OCI-LY7 (cell line): ENCODE results near the gene AMZ1. TPM values are rescaled to one million over a fixed set of nuclear protein-coding genes. Genes with fewer than 3 reads are reported as not detected.
"Not testable (repeated sequence)": the region's sequence is repeated elsewhere in the genome, so short reads cannot be mapped to it uniquely, and the experiment has no call there.

ENCODE experiments used
- BruUV-seq: library from RNA; stranded (reverse); fragments of 400-500 nt; replicated peaks from 2 replicates; lab custom pipeline; 2021; lab: Mats Ljungman, UMichigan
- CTCF ChIA-PET: fragments of 300-600 bp; sonication (Branson Sonifier 250); formaldehyde crosslinking; loops from one replicate; lab custom pipeline; 2022; ENCODE audit warnings: antibody characterized with exemption; ENCODE audit not compliant: unreplicated experiment; lab: Charles Lee
- POLR2A ChIA-PET: fragments of 300-600 bp; sonication (Branson Sonifier 250); formaldehyde crosslinking; loops from one replicate; lab custom pipeline; 2022; ENCODE audit warnings: antibody characterized with exemption; lab: Charles Lee
- DNase-seq: peaks from one replicate; pipeline ENCODE4 v3.0.0-alpha.2; 2015; ENCODE audit warnings: low spot score
- H2AFZ ChIP-seq: fragments of 200-600 bp; sonication (generic), shearing (Covaris generic); 2 replicates; pipeline ENCODE4 v1.6.1; 2014; ENCODE audit warnings: mild to moderate bottlenecking, antibody characterized with exemption, low read length, moderate library complexity
- H3K27ac ChIP-seq: fragments of 200-600 bp; sonication (generic); 2 replicates; pipeline ENCODE4 v1.5.1; 2014; ENCODE audit warnings: mixed run types, low read depth, mild to moderate bottlenecking, moderate library complexity, low read length, inconsistent platforms; ENCODE audit not compliant: poor library complexity, severe bottlenecking
- H3K36me3 ChIP-seq: fragments of 200-600 bp; sonication (generic); 2 replicates; pipeline ENCODE4 v1.6.1; 2014; ENCODE audit warnings: mild to moderate bottlenecking, antibody characterized with exemption, low read length, moderate library complexity, mixed read lengths; ENCODE audit not compliant: insufficient read depth
- H3K4me1 ChIP-seq: fragments of 200-600 bp; sonication (generic); 2 replicates; pipeline ENCODE4 v1.5.1; 2014; ENCODE audit warnings: mild to moderate bottlenecking, low read length; ENCODE audit not compliant: insufficient read depth, poor library complexity, severe bottlenecking
- H3K4me2 ChIP-seq: fragments of 200-600 bp; sonication (generic); 2 replicates; pipeline ENCODE4 v1.6.1; 2014; ENCODE audit warnings: mild to moderate bottlenecking, low read length
- H3K4me3 ChIP-seq: fragments of 200-600 bp; sonication (generic); 2 replicates; pipeline ENCODE4 v1.5.1; 2014; ENCODE audit warnings: mild to moderate bottlenecking, low read depth, low read length; ENCODE audit not compliant: poor library complexity, severe bottlenecking
- H3K79me2 ChIP-seq: fragments of 200-600 bp; sonication (generic); 2 replicates; pipeline ENCODE4 v1.6.1; 2016; ENCODE audit warnings: low read depth, mild to moderate bottlenecking, low read length, moderate library complexity, mixed read lengths; ENCODE audit not compliant: insufficient read depth
- H3K9me2 ChIP-seq: fragments of 200-600 bp; sonication (generic); 2 replicates; pipeline ENCODE4 v1.6.1; 2016; ENCODE audit warnings: mild to moderate bottlenecking, low read length, mixed read lengths; ENCODE audit not compliant: insufficient read depth
- H3K9me3 ChIP-seq: fragments of 200-600 bp; sonication (generic); 2 replicates; pipeline ENCODE4 v1.6.1; 2014; ENCODE audit warnings: mild to moderate bottlenecking, mixed run types, low read length, mixed read lengths
- H4K20me1 ChIP-seq: fragments of 200-600 bp; sonication (generic); 2 replicates; pipeline ENCODE4 v1.6.1; 2014; ENCODE audit warnings: mild to moderate bottlenecking, antibody characterized with exemption, low read length, moderate library complexity, mixed read lengths; ENCODE audit not compliant: insufficient read depth
- EZH2phosphoT487 ChIP-seq: fragments of 200-600 bp; sonication (generic); IDR thresholded peaks from 2 replicates; pipeline ENCODE4 v1.6.1; 2018; ENCODE audit warnings: low read depth, borderline replicate concordance, mild to moderate bottlenecking, mixed run types, antibody characterized with exemption, low read length, moderate library complexity, mixed read lengths
- intact Hi-C: fragments of 100-400 bp; cut with micrococcal nuclease; formaldehyde crosslinking; loops from one replicate; pipeline ENCODE4 v1.10.0; 2022; ENCODE audit not compliant: unreplicated experiment
- total RNA-seq, 2 experiments: library from RNA; depleted of rRNA in 1 of 2; stranded (reverse); fragments of >200 nt in 1 of 2; shearing (Covaris generic) in 1 of 2; gene quantifications; 2 replicates each; pipeline ENCODE4 v1.2.3, GENCODE V29; 2014 to 2022
- TF ChIP-seq, protein P1 (sequence below): fragments of 200-600 bp; sonication (generic); conservative IDR thresholded peaks from 2 replicates; pipeline ENCODE4 v1.5.1; 2014; ENCODE audit warnings: mild to moderate bottlenecking, antibody characterized with exemption, low read length, moderate library complexity, mixed read lengths

AMZ1 gene
- total RNA-seq, 2 experiments from 2014 or later = 1.4 to 2.7 TPM

DNA sequence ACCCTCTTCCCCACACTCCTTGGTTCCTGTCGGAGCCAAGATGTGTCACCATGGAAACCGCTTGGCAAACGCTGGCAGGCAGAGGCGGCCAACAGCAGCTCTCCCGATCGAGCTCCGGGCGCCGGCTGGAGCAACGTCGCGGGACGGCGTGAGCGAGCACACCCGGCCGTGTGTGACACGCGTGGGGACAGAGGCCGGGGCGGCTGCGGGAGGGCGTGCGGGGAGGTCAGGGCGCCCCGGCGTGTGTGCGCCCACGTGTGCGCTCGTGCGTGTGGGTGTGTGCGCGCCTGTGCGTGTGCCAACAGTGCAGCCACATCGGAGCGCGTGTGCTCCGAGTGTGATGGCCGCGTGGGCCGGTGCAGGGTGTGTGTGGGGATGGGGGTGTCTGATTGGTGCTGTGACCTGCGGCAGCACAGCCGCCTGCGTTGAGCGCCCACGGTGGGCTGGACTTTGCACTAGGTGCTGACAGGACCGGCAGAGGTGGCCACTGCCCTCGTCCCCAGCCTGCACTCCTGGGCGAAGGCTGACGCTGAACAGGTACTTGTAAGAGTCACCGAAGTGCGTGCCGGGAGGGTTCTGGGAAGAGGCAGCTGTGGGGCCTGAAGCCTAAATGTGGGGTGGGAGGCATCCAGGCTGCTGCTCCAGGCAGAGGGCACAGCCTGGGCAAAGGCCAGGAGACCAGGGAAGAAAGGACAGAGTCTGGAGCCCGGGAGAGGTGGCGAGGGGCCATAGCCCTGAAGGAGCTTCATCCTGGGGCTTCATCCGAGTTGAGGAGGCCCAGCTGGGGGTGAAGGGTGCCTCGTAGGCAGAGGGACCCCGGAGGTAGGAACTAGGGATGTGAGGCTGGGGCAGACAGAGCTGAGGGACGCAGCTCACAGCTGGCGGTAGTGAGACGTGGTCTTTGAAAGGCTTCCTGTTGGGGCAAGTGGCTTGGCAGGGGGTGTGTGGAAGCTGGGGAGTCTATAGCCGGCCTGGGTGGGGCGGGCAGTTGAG lies 8.6 kb upstream of the AMZ1 start:
- CTCF ChIA-PET, H3K27ac ChIP-seq, DNase-seq, H2AFZ ChIP-seq, BruUV-seq, H3K79me2 ChIP-seq, H3K4me3 ChIP-seq, H3K4me2 ChIP-seq, H3K9me3 ChIP-seq, H3K9me2 ChIP-seq, H4K20me1 ChIP-seq, H3K4me1 ChIP-seq, H3K36me3 ChIP-seq: not testable (repeated sequence)
- intact Hi-C loops = loop anchor here (2.0 kb wide), 1 partner anchor 71 kb away; no protein-coding TSS in a partner anchor
- POLR2A ChIA-PET = interaction anchor here (0.6 kb wide), 1 partner anchor 127 kb away, joined by 3 read pairs; no protein-coding TSS in a partner anchor

DNA sequence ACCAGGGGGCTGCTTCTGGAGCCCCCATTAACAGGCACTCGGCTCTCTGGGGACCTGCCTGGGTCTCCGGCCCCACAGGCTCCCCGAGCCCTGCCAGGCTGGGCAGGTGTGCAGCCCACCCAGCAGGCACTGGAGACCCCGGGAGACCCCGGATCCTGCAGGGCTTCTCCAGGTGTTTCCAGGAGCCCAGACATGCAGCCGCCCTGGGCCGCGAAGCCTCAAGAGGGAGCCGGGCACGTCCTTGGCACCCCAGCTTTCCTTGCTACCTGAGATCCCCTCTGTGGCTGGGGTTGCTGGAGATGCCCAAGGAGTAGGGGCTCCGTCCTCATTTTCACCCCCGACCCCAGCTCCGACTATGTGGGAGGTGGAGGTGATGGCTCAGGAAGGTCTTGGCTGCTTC lies 7.7 kb upstream of the AMZ1 start:
- BruUV-seq = no TSS peak

DNA sequence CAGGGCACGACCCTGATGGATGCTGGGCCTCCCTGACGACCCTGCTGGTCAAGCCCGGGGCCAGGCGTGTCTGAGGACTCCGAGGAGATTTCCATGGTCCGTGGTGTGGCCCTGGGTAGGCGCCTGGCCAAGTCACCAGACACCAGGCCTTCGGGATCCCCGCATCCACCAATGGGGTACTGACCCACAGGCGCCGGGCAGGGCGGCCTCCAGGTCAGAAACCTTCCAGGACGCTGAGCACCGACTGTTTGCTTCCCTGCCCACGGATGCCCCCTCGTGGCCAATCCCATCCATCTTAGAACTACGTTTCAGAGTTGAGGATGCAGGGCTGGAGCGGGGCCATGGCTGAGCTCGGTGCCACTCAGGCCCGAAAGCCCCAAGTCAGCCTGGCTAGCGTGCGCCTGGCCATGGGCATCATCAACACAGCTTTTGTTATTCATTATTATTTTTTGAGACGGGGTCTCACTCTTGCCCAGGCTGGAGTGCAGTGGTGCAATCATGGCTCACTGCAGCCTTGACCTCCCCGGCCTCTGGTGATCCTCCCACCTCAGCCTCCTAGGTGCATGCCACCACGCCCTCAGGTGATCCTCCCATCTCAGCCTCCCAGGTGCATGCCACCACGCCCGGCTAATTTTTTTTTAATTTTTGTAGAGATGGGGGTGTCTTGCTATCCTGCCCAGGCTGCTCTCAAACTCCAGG lies 7.1 kb upstream of the AMZ1 start:
- Histone ChIP-seq H3K36me3 (no peaks in the 10 kb centered on the region), H4K20me1 (no peaks in the 10 kb centered on the region), H2AFZ (no peak overlapping the region), H3K9me3 (no peaks in the 10 kb centered on the region), H3K4me2 (no peak overlapping the region), H3K27ac (no peak overlapping the region), H3K79me2 (no peaks in the 10 kb centered on the region), H3K4me3 (no peak overlapping the region), H3K9me2 (no peaks in the 10 kb centered on the region), H3K4me1 (no peaks in the 10 kb centered on the region)
- POLR2A ChIA-PET = interaction anchor here (1.0 kb wide), 1 partner anchor 29 kb away, joined by 4 read pairs; no protein-coding TSS in a partner anchor
- TF ChIP-seq, protein P1, sequence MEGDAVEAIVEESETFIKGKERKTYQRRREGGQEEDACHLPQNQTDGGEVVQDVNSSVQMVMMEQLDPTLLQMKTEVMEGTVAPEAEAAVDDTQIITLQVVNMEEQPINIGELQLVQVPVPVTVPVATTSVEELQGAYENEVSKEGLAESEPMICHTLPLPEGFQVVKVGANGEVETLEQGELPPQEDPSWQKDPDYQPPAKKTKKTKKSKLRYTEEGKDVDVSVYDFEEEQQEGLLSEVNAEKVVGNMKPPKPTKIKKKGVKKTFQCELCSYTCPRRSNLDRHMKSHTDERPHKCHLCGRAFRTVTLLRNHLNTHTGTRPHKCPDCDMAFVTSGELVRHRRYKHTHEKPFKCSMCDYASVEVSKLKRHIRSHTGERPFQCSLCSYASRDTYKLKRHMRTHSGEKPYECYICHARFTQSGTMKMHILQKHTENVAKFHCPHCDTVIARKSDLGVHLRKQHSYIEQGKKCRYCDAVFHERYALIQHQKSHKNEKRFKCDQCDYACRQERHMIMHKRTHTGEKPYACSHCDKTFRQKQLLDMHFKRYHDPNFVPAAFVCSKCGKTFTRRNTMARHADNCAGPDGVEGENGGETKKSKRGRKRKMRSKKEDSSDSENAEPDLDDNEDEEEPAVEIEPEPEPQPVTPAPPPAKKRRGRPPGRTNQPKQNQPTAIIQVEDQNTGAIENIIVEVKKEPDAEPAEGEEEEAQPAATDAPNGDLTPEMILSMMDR = peak; percentile 80
- TF ChIP-seq EZH2phosphoT487 = no peak
- intact Hi-C loops = loop anchor here (1.0 to 2.0 kb wide), 3 partner anchors 72 to 230 kb away; no protein-coding TSS in a partner anchor
- DNase-seq = peak; percentile 62
- BruUV-seq = no TSS peak
- CTCF ChIA-PET = interaction anchor here (0.6 to 1.3 kb wide), 3 partner anchors 29 to 38 kb away, joined by 3 to 5 read pairs (median 3); no protein-coding TSS in a partner anchor

More for the DNA sequence above, 7.7 kb upstream of the AMZ1 start:
- TF ChIP-seq, protein P1 = no peak
- no peaks in the 10 kb centered on the region for H3K36me3 ChIP-seq
- no peak overlapping the region for H3K27ac ChIP-seq
- CTCF ChIA-PET = no interaction called here
- DNase-seq = no peak
- H4K20me1 ChIP-seq = no peaks in the 10 kb centered on the region
- no peaks in the 10 kb centered on the region for H3K9me2 ChIP-seq
- no peak overlapping the region for H3K4me3 ChIP-seq
- intact Hi-C loops = loop anchor here (2.0 kb wide), 1 partner anchor 71 kb away; no protein-coding TSS in a partner anchor
- no peaks in the 10 kb centered on the region for H3K4me1 ChIP-seq
- H3K4me2 ChIP-seq = no peak overlapping the region
- no peaks in the 10 kb centered on the region for H3K9me3 ChIP-seq
- H2AFZ ChIP-seq = no peak overlapping the region
- POLR2A ChIA-PET = interaction anchor here (1.0 kb wide), 1 partner anchor 30 kb away, joined by 4 read pairs; no protein-coding TSS in a partner anchor
- H3K79me2 ChIP-seq = no peaks in the 10 kb centered on the region
